AG04450 (cell line): ENCODE data around the gene SLX9. TPM values are rescaled to one million over a fixed set of nuclear protein-coding genes. Genes with fewer than 3 reads are reported as not detected.

Source experiments
- CTCF ChIA-PET: fragments of 300-600, 350-600 bp; formaldehyde crosslinking; extraction: SDS; loops from one replicate; lab custom pipeline; 2022; ENCODE audit warnings: antibody characterized with exemption, inconsistent platforms; lab: Charles Lee
- POLR2A ChIA-PET: fragments of 350-600 bp; formaldehyde crosslinking; extraction: SDS; loops from one replicate; lab custom pipeline; 2021; ENCODE audit warnings: antibody characterized with exemption, inconsistent platforms; lab: Yijun Ruan, JAX
- DNase-seq: peaks from one replicate; pipeline ENCODE4 v3.0.0-alpha.2; 2011; ENCODE audit warnings: low read depth, low spot score
- H3K27ac ChIP-seq: one replicate; pipeline ENCODE4 v1.5.1; 2012; ENCODE audit warnings: low read depth, low read length, control low read depth
- H3K27me3 ChIP-seq: one replicate; pipeline ENCODE4 v1.6.0; 2012; ENCODE audit warnings: low read length; ENCODE audit not compliant: control insufficient read depth, insufficient read depth
- H3K4me3 ChIP-seq: 2 replicates; pipeline ENCODE4 v1.5.1; 2011; ENCODE audit warnings: mild to moderate bottlenecking, low read depth, low read length, control low read depth
- H3K9me3 ChIP-seq: 2 replicates; pipeline ENCODE4 v1.5.1; 2012; ENCODE audit warnings: low read length; ENCODE audit not compliant: control insufficient read depth, insufficient read depth
- polyA plus RNA-seq: library from polyadenylated mRNA; depleted of rRNA; stranded (reverse); fragments of >200 nt; gene quantifications from 2 replicates; pipeline ENCODE4 v1.2.3, GENCODE V29; 2011
- TF ChIP-seq, protein P1 (sequence below): IDR thresholded peaks from 2 replicates; pipeline ENCODE4 v1.5.1; 2011; ENCODE audit warnings: low read depth, low read length, control low read depth, inconsistent platforms

SLX9 gene
- polyA plus RNA-seq, 1 experiment, result 11.4 TPM

DNA sequence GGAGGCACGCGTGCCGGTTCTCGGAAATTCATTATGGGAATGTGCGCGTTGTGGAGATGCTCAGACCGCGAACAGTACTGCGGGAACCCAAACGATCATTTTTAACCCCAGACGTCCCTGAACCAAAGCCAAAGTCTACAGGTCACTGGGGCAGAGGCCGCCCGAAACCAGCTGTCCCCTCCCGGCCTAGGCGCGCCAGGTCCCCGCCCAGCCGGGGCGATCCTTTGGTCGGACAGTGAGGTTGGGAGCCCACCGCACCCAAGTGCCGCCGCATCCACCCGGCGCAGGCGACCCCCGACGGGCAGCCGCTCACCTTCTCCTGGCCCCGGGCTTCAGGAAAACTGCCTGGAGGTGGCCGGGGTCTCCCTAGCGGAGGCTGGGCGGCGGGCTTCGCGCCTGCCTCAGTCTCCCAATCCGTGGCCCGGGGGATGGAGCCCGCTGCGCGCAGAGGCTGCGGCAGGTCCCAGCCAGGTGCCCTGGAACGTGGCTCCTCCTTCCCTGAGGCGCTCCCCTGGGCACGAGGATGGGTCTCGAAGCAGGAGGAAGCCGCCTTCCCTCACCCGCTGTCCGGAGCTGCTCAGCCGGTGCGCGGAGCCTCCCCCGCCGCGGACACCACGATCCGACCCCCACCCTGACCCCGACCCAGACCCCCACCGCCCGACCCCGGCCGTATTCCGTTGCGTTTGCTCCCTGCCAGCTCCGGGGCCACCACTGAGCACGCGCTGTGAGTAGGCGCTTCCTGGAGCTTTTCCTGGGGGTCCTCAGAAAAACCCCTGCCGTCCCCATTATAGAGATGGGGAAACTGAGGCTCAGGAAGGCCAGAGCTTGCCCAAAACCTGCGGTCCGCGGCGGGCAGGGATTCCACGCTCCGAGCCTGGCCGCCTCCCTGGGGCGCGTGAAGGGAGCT lies 8.1 kb upstream of the SLX9 start:
- POLR2A ChIA-PET, result interaction anchor here (0.6 to 1.2 kb wide), 4 partner anchors 58 to 208 kb away, joined by 3 to 10 read pairs (median 4); partner anchors contain the start of gene PTTG1IP
- Histone ChIP-seq H3K4me3 (no peak overlapping the region), H3K27me3 (peaks cover 59% of the 10 kb centered on the region), H3K27ac (no peak overlapping the region), H3K9me3 (peaks cover 12% of the 10 kb centered on the region)
- CTCF ChIA-PET, result interaction anchor here (0.6 to 3.5 kb wide), 11 partner anchors 32 to 207 kb away, joined by 3 to 22 read pairs (median 5); no protein-coding TSS in a partner anchor
- TF ChIP-seq, protein P1, sequence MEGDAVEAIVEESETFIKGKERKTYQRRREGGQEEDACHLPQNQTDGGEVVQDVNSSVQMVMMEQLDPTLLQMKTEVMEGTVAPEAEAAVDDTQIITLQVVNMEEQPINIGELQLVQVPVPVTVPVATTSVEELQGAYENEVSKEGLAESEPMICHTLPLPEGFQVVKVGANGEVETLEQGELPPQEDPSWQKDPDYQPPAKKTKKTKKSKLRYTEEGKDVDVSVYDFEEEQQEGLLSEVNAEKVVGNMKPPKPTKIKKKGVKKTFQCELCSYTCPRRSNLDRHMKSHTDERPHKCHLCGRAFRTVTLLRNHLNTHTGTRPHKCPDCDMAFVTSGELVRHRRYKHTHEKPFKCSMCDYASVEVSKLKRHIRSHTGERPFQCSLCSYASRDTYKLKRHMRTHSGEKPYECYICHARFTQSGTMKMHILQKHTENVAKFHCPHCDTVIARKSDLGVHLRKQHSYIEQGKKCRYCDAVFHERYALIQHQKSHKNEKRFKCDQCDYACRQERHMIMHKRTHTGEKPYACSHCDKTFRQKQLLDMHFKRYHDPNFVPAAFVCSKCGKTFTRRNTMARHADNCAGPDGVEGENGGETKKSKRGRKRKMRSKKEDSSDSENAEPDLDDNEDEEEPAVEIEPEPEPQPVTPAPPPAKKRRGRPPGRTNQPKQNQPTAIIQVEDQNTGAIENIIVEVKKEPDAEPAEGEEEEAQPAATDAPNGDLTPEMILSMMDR, result no peak
- no peak for DNase-seq

DNA sequence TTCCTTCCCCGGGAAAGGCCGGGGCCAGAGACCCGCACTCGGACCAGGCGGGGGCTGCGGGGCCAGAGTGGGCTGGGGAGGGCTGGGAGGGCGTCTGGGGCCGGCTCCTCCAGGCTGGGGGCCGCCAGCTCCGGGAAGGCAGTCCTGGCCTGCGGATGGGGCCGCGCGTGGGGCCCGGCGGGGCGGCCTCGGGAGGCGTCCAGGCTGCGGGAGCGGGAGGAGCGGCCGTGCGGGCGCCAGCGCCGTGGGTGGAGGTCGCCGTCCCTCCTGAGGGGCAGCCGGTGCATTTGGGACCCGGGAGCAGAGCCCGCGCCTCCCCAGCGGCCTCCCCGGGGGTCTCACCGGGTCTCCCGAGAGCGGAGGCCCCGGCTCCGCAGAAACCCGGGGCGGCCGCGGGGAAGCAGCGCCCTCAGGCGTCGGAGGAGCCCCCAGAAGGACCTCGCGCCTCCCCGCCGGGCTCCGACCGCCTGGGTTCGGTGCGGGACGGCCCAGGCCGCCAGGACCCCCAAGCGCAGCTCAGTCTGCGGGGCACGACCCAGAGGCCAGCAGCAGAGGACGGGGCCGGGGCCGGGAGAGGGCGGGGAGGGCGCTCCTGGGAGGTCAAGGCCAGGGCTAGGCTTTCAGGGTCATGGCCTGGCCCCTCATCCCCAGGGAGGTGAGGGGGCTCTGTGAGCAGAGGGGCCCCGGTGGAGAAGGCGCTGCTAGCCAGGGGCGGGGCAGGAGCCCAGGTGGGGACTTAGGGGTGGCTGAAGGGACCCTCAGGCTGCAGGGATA lies 7.2 kb upstream of the SLX9 start:
- CTCF ChIA-PET, result interaction anchor here (0.6 to 3.5 kb wide), 14 partner anchors 9 to 206 kb away, joined by 3 to 22 read pairs (median 4); no protein-coding TSS in a partner anchor
- H3K9me3 ChIP-seq, result peaks cover 12% of the 10 kb centered on the region
- peak overlapping the region; percentile 25; the same call in 1 of the 2 replicates for H3K4me3 ChIP-seq
- no peak overlapping the region for H3K27ac ChIP-seq
- TF ChIP-seq, protein P1, result peak; percentile 41; the same call in 1 of the 2 replicates
- POLR2A ChIA-PET, result interaction anchor here (0.6 to 0.9 kb wide), 3 partner anchors 115 to 207 kb away, joined by 4 to 10 read pairs (median 4); partner anchors contain the start of gene SUMO3
- peaks cover 55% of the 10 kb centered on the region for H3K27me3 ChIP-seq
- no peak for DNase-seq

DNA sequence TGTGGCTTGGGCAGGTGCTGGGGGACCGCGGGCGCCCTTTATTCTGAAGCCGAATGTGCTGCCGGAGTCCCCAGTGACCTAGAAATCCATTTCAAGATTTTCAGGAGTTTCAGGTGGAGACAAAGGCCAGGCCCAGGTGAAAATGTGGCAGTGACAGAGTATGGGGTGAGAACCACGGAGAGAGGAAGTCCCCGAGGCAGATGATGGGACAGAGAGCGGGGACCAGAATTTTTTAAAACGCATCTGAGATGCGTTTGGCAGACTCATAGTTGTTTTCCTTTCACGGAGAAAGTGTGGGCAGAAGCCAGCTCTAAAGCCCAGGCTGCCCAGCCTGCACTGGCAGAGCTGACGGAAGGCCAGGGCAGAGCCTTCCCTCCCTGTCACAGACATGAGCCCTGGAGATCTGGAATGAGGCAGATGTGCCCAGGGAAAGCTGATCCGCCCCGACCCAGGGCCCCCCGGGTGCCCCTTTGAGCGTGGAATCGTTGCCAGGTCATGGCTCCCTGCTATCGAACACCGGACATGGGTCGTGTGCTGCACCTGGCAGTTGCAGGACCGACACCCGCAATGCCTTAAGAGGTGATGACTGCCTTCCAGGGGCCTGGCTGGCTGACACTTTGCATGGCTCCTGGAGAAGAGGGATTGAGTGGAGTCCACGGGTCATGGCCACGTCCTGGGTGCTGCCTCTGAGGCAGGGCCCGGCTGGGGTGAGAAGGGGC lies 6.5 kb upstream of the SLX9 start:
- Histone ChIP-seq H3K27ac (no peak overlapping the region), H3K27me3 (peaks cover 57% of the 10 kb centered on the region), H3K9me3 (peaks cover 12% of the 10 kb centered on the region), H3K4me3 (no peak overlapping the region)
- ChIA-PET CTCF (interaction anchor here (0.6 to 3.5 kb wide), 3 partner anchors 31 to 133 kb away, joined by 3 to 22 read pairs (median 4); no protein-coding TSS in a partner anchor), POLR2A (interaction anchor here (0.9 kb wide), 1 partner anchor 116 kb away, joined by 4 read pairs; the partner anchor contains the start of gene SUMO3)
- TF ChIP-seq, protein P1, result no peak
- DNase-seq, result no peak

DNA sequence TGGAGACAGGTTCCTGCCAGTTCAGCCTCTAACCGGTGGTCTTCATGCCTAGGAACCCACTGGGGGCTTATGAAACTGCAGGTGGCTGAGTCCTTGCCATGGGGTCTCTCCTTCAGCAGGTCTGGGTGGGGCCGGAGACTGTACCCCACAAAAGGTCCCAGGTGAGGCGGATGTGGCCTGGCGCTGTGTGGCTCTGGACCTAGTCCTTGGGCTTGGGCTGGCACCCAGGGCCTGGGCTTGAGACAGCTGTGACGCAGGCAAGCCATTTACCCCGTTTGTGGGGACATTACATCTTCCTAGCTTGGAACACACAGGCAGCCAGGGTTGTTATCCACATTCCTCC lies 5.9 kb upstream of the SLX9 start:
- Histone ChIP-seq H3K27ac (no peak overlapping the region), H3K27me3 (peaks cover 57% of the 10 kb centered on the region), H3K9me3 (peaks cover 12% of the 10 kb centered on the region), H3K4me3 (no peak overlapping the region)
- POLR2A ChIA-PET, result no interaction called here
- CTCF ChIA-PET, result interaction anchor here (3.5 kb wide), 1 partner anchor 134 kb away, joined by 22 read pairs; no protein-coding TSS in a partner anchor
- TF ChIP-seq, protein P1, result no peak
- no peak for DNase-seq
